ENCODE results near the gene CNTNAP5.

- no peak for TF ChIP-seq CTCF (IDR thresholded peaks at IDR 0.05; ENCODE audit: extremely low read depth in 1 of 2, insufficient read depth in 1 of 2, low read depth in 1 of 2, low read length in 2 of 2)
- TF ChIP-seq POLR2A (IDR thresholded peaks at IDR 0.05; ENCODE audit: low read depth, low read length) = no peak
- TF ChIP-seq EZH2 (IDR thresholded peaks at IDR 0.05; ENCODE audit: borderline replicate concordance, low read depth, low read length, severe bottlenecking) = no peak
Measured at GRCh38 chr2:124959581-124959980, 934.5 kb downstream of the CNTNAP5 start.

All from endothelial cell of umbilical vein (primary cell).